GM12878 (cell line): ENCODE data around the gene BPGM. TPM values are rescaled to one million over a fixed set of nuclear protein-coding genes. Genes with fewer than 3 reads are reported as not detected.

Experiments used
- ATAC-seq: fragments of 200-7000 bp; cut with Tn5 transposase; 3 replicates; pipeline ENCODE4 v1.9.1; 2020; ENCODE audit warnings: mild to moderate bottlenecking, moderate library complexity
- BruUV-seq: library from RNA; stranded (reverse); fragments of 400-500 nt; replicated peaks from 2 replicates; lab custom pipeline; 2021; lab: Mats Ljungman, UMichigan
- CTCF ChIA-PET: fragments of 300-600 bp; sonication (Branson Sonifier 250); formaldehyde crosslinking; extraction: SDS; loops from one replicate; lab custom pipeline; 2021; ENCODE audit warnings: inconsistent platforms; lab: Yijun Ruan, JAX
- POLR2A ChIA-PET: fragments of 350-600 bp; formaldehyde crosslinking; extraction: SDS; loops from one replicate; lab custom pipeline; 2021; ENCODE audit warnings: inconsistent platforms; lab: Charles Lee
- RAD21 ChIA-PET: fragments of 300-600 bp; sonication (Branson Sonifier 250); formaldehyde crosslinking; loops from one replicate; lab custom pipeline; 2023; ENCODE audit warnings: antibody characterized with exemption; ENCODE audit not compliant: unreplicated experiment; lab: Charles Lee
- SMC1A ChIA-PET: fragments of 300-600 bp; sonication (Branson Sonifier 250); formaldehyde crosslinking; loops from one replicate; lab custom pipeline; 2023; ENCODE audit not compliant: unreplicated experiment, uncharacterized antibody; lab: Charles Lee
- DNase-seq: peaks from one replicate; pipeline ENCODE4 v3.0.0-alpha.2; 2011; ENCODE audit warnings: low read depth, low spot score
- FAIRE-seq: peaks from 3 replicates; lab custom pipeline; 2011; peaks lifted over from hg19 to GRCh38; lab: Jason Lieb, UNC
- H2AFZ ChIP-seq: 2 replicates; pipeline ENCODE4 v1.6.0; 2011; ENCODE audit warnings: low read depth, low read length, control low read depth; ENCODE audit not compliant: control insufficient read depth
- H3K27ac ChIP-seq: 2 replicates; pipeline ENCODE4 v1.5.1; 2011; ENCODE audit warnings: control low read depth; ENCODE audit not compliant: control insufficient read depth, insufficient read depth
- H3K27me3 ChIP-seq, 2 experiments: replicated peaks in 1 of 2; 2 replicates each; pipeline versions ENCODE4 v1.6.0 to v1.6.1; 2011; ENCODE audit warnings: low read length in 1 of 2; ENCODE audit not compliant: control insufficient read depth in 2 of 2, insufficient read depth in 2 of 2
- H3K36me3 ChIP-seq, 2 experiments: 2 replicates each; pipeline ENCODE4 v1.5.1; 2011; ENCODE audit warnings: low read length in 1 of 2; ENCODE audit not compliant: control insufficient read depth in 2 of 2, insufficient read depth in 2 of 2
- H3K4me1 ChIP-seq: 2 replicates; pipeline ENCODE4 v1.6.1; 2011; ENCODE audit warnings: mild to moderate bottlenecking, low read length, moderate library complexity, mixed read lengths; ENCODE audit not compliant: control insufficient read depth, insufficient read depth
- H3K4me2 ChIP-seq: 2 replicates; pipeline ENCODE4 v1.6.0; 2011; ENCODE audit warnings: control low read depth; ENCODE audit not compliant: control insufficient read depth, insufficient read depth
- H3K4me3 ChIP-seq: fragments of 200-600 bp; sonication (generic); 2 replicates; pipeline ENCODE4 v1.5.1; 2016
- H3K79me2 ChIP-seq: 2 replicates; pipeline ENCODE4 v1.6.0; 2011; ENCODE audit warnings: low read length; ENCODE audit not compliant: control insufficient read depth, insufficient read depth
- H3K9ac ChIP-seq: 2 replicates; pipeline ENCODE4 v1.8.0; 2011; ENCODE audit warnings: low read length, control low read depth, mixed read lengths; ENCODE audit not compliant: control insufficient read depth, insufficient read depth
- H3K9me3 ChIP-seq: replicated peaks from 3 replicates; pipeline ENCODE4 v1.5.1; 2011; ENCODE audit warnings: mild to moderate bottlenecking, low read length; ENCODE audit not compliant: control insufficient read depth, insufficient read depth
- H4K20me1 ChIP-seq: 2 replicates; pipeline ENCODE4 v1.6.0; 2011; ENCODE audit not compliant: control insufficient read depth, insufficient read depth
- ASH2L ChIP-seq: fragments of 300-600, 200-600 bp; sonication (generic); IDR thresholded peaks from 2 replicates; pipeline ENCODE4 v1.6.1; 2017; ENCODE audit warnings: low read depth, mild to moderate bottlenecking, borderline replicate concordance
- BRCA1 ChIP-seq: IDR thresholded peaks from 2 replicates; pipeline ENCODE4 v1.6.1; 2011; ENCODE audit warnings: low read depth, low read length, improper control_type of control experiment
- EP300 ChIP-seq, 2 experiments: fragments of 150-350 bp in 1 of 2; IDR thresholded peaks; 2 replicates each; pipeline ENCODE4 v1.6.1; 2011 to 2012; ENCODE audit warnings: low read depth in 2 of 2, low read length in 2 of 2, borderline replicate concordance in 1 of 2, improper control_type of control experiment in 1 of 2, inconsistent platforms in 1 of 2; ENCODE audit not compliant: control insufficient read depth in 1 of 2
- ESRRA ChIP-seq: IDR thresholded peaks from 2 replicates; pipeline ENCODE4 v1.6.1; 2012; ENCODE audit warnings: mild to moderate bottlenecking, low read length, improper control_type of control experiment
- TCF7 ChIP-seq: IDR thresholded peaks from 2 replicates; pipeline ENCODE4 v1.6.1; 2014; ENCODE audit warnings: antibody characterized with exemption, borderline replicate concordance
- ZNF217 ChIP-seq: fragments of 450-650 bp; IDR thresholded peaks from 2 replicates; pipeline ENCODE4 v1.6.1; 2017; ENCODE audit warnings: antibody characterized with exemption, mild to moderate bottlenecking
- WGBS: methylation state at CpG from one replicate; pipeline ENCODE4 v1.1.6; 2016; ENCODE audit warnings: low lambda C conversion rate; ENCODE audit not compliant: insufficient replicate concordance, insufficient coverage; ENCODE audit errors: missing lambda C conversion rate; 5-methylcytosine and 5-hydroxymethylcytosine counted together
- in situ Hi-C: fragments of 300-500 bp; cut with MboI; formaldehyde crosslinking; loops from 9 replicates; pipeline ENCODE4 v1.14.3; 2018; ENCODE audit warnings: mixed read lengths
- intact Hi-C: fragments of 100-400 bp; cut with micrococcal nuclease; formaldehyde crosslinking; loops from one replicate; pipeline ENCODE4 v1.14.2; 2022; ENCODE audit not compliant: unreplicated experiment
- polyA plus RNA-seq, 11 experiments: library from polyadenylated mRNA; depleted of rRNA in 4 of 11; unstranded in 6 of 11; stranded (reverse) in 5 of 11; fragments of >200 nt; fragmentation: Nextera tagmentation in 4 of 11; fragmentation: Illumina TruSeq in 1 of 11; extraction: Ambion mirVana in 4 of 11; extraction: Trizol in 1 of 11; gene quantifications; 1 replicate in 1 of 11; 2 replicates in 10 of 11; pipeline versions ENCODE4 v1.2.1 to v1.2.3, GENCODE V29; 2011 to 2016; ENCODE audit warnings: inconsistent platforms in 2 of 11, missing spikeins in 2 of 11, low read depth in 1 of 11
- total RNA-seq, 4 experiments: library from RNA; depleted of rRNA in 3 of 4; stranded (reverse); fragments of >200 nt in 3 of 4; fragmentation: Illumina TruSeq in 1 of 4; extraction: Trizol in 1 of 4; gene quantifications; 2 replicates each; pipeline versions ENCODE4 v1.2.1 to v1.2.3, GENCODE V29; 2013 to 2021
- TF ChIP-seq, protein P1 (sequence below): IDR thresholded peaks from 2 replicates; pipeline ENCODE4 v1.6.1; 2012; ENCODE audit warnings: low read depth, low read length, improper control_type of control experiment

BPGM gene
- total and polyA plus RNA-seq, 10 of the 15 experiments (the other 5 are each of a cell fraction or from before 2014, with no cell fraction given), result 9.0 to 20.1 (median 15.2) TPM

DNA sequence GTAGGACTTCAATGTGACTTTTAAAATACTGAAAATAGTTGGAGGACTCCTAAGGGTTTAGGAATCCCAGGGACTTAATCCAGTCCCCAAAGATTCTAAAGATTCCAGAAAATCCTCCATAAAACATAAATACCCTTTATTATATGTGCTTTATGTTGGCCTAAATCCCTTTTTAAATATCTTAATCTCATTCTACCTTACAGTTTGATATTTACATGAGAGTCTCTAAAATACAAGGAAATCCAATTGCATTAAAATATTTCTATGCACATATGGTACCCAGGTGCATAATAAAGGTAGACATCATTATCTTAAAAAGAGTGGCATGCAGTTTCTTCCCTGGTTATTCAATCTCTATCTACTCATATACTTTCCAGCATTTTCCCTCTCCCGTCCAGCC is 51.8 kb downstream of the BPGM start:
- CTCF ChIA-PET, result interaction anchor here (0.9 to 5.7 kb wide), 3 partner anchors 17 to 245 kb away, joined by 3 to 125 read pairs (median 3); no protein-coding TSS in a partner anchor
- no peak for DNase-seq
- TF ChIP-seq BRCA1 (no peak), TCF7 (no peak), EP300 (IDR thresholded peaks at IDR 0.05; ENCODE audit: borderline replicate concordance in 1 of 2, control insufficient read depth in 1 of 2, low read depth in 2 of 2, low read length in 2 of 2) (no peak), ESRRA (no peak), ZNF217 (no peak), ASH2L (no peak)
- TF ChIP-seq, protein P1, sequence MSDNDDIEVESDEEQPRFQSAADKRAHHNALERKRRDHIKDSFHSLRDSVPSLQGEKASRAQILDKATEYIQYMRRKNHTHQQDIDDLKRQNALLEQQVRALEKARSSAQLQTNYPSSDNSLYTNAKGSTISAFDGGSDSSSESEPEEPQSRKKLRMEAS, result no peak
- Histone ChIP-seq H3K4me1 (no peaks in the 10 kb centered on the region), H3K27me3 (peaks cover 0 to 7% of the 10 kb centered on the region in 2 experiments; a peak in 3 of 4 replicates), H3K79me2 (no peaks in the 10 kb centered on the region), H3K27ac (no peak overlapping the region), H3K4me2 (no peak overlapping the region), H4K20me1 (no peaks in the 10 kb centered on the region), H3K9me3 (no peaks in the 10 kb centered on the region), H3K9ac (no peak overlapping the region), H2AFZ (no peak overlapping the region), H3K36me3 (no peaks in the 10 kb centered on the region), H3K4me3 (no peak overlapping the region)
- RAD21 ChIA-PET, result no interaction called here
- WGBS, result 76% methylated on average over 1 of the region's 1 CpG
- in situ Hi-C loops (no loop called here), intact Hi-C loops (no loop called here)
- ATAC-seq, result no peak
- SMC1A ChIA-PET, result interaction anchor here (7.5 kb wide), 1 partner anchor 65 kb away, joined by 98 read pairs; no protein-coding TSS in a partner anchor
- FAIRE-seq, result no peak
- POLR2A ChIA-PET, result no interaction called here
- no TSS peak for BruUV-seq
